ENCODE results near the gene UBA3. TPM values are rescaled to one million over a fixed set of nuclear protein-coding genes. Genes with fewer than 3 reads are reported as not detected.

UBA3 gene
- total RNA-seq, 2 donors from 2014 or later: 74.6 to 76.6 TPM

GRCh38 chr3:69126999-69127398 is 46.8 kb upstream of the UBA3 start:
- no peaks in the 10 kb centered on the region for H3K36me3 ChIP-seq (ENCODE audit: control insufficient read depth, insufficient read depth, low read length)
- no peak overlapping the region for H3K4me3 Mint-ChIP-seq
- H3K9me3 Mint-ChIP-seq: no peaks in the 10 kb centered on the region
- H3K4me1 ChIP-seq (ENCODE audit: control insufficient read depth, insufficient read depth, low read length): no peaks in the 10 kb centered on the region
- no peaks in the 10 kb centered on the region for H3K27me3 Mint-ChIP-seq (ENCODE audit: insufficient read depth)
- no peak overlapping the region for H3K27ac Mint-ChIP-seq
- DNase-seq: no peak
- no peaks in the 10 kb centered on the region for H3K36me3 Mint-ChIP-seq (ENCODE audit: low read depth)
- no peak for TF ChIP-seq CTCF (conservative IDR thresholded peaks at IDR 0.05)
- no peak overlapping the region for H3K27ac ChIP-seq (ENCODE audit: low read depth, low read length)
- H3K9me3 ChIP-seq (ENCODE audit: control insufficient read depth, low read length): no peaks in the 10 kb centered on the region
- H3K4me1 Mint-ChIP-seq: no peaks in the 10 kb centered on the region
- H3K4me3 ChIP-seq (ENCODE audit: low read length): no peak overlapping the region
- 90 to 97% methylated on average over 2 of the region's 2 CpGs for WGBS, 2 experiments (ENCODE audit: insufficient coverage in 1 of 2, insufficient read length in 1 of 2)
- H3K27me3 ChIP-seq (ENCODE audit: control insufficient read depth, insufficient read depth, low read length, poor library complexity, severe bottlenecking): no peaks in the 10 kb centered on the region
- H3K9ac ChIP-seq (ENCODE audit: extremely low read depth, low read length, poor library complexity, severe bottlenecking): no peak overlapping the region

GRCh38 chr3:69126216-69126615 is 46.1 kb upstream of the UBA3 start:
- Mint-ChIP-seq H3K4me1 (no peaks in the 10 kb centered on the region), H3K36me3 (ENCODE audit: low read depth) (no peaks in the 10 kb centered on the region), H3K27ac (no peak overlapping the region), H3K27me3 (ENCODE audit: insufficient read depth) (no peaks in the 10 kb centered on the region), H3K9me3 (no peaks in the 10 kb centered on the region), H3K4me3 (no peak overlapping the region)
- Histone ChIP-seq H3K4me1 (ENCODE audit: control insufficient read depth, insufficient read depth, low read length) (no peaks in the 10 kb centered on the region), H3K27me3 (ENCODE audit: control insufficient read depth, insufficient read depth, low read length, poor library complexity, severe bottlenecking) (no peaks in the 10 kb centered on the region), H3K9ac (ENCODE audit: extremely low read depth, low read length, poor library complexity, severe bottlenecking) (no peak overlapping the region), H3K27ac (ENCODE audit: low read depth, low read length) (no peak overlapping the region), H3K36me3 (ENCODE audit: control insufficient read depth, insufficient read depth, low read length) (no peaks in the 10 kb centered on the region), H3K4me3 (ENCODE audit: low read length) (no peak overlapping the region), H3K9me3 (ENCODE audit: control insufficient read depth, low read length) (no peaks in the 10 kb centered on the region)
- DNase-seq: no peak
- no peak for TF ChIP-seq CTCF (conservative IDR thresholded peaks at IDR 0.05)
- 80 to 91% methylated on average over 1 to 3 of the region's 3 CpGs for WGBS, 2 experiments (ENCODE audit: insufficient coverage in 1 of 2, insufficient read length in 1 of 2)

- H3K9ac ChIP-seq (ENCODE audit: extremely low read depth, low read length, poor library complexity, severe bottlenecking): no peak within 1 kb of the TSS
- no peak within 1 kb of the TSS for H3K4me3 ChIP-seq (ENCODE audit: low read length)
- Mint-ChIP-seq H3K36me3 (ENCODE audit: low read depth) (no peaks in the 10 kb centered on the region), H3K27me3 (ENCODE audit: insufficient read depth) (no peaks in the 10 kb centered on the region), H3K4me3 (no peak within 1 kb of the TSS), H3K9me3 (no peaks in the 10 kb centered on the region), H3K4me1 (no peaks in the 10 kb centered on the region), H3K27ac (no peak within 1 kb of the TSS)
- no peak for TF ChIP-seq CTCF (conservative IDR thresholded peaks at IDR 0.05)
- H3K27me3 ChIP-seq (ENCODE audit: control insufficient read depth, insufficient read depth, low read length, poor library complexity, severe bottlenecking): no peaks in the 10 kb centered on the region
- no peak for DNase-seq
- H3K4me1 ChIP-seq (ENCODE audit: control insufficient read depth, insufficient read depth, low read length): no peaks in the 10 kb centered on the region
- H3K27ac ChIP-seq (ENCODE audit: low read depth, low read length): no peak within 1 kb of the TSS
- no peaks in the 10 kb centered on the region for H3K36me3 ChIP-seq (ENCODE audit: control insufficient read depth, insufficient read depth, low read length)
- no peaks in the 10 kb centered on the region for H3K9me3 ChIP-seq (ENCODE audit: control insufficient read depth, low read length)
- 83 to 94% methylated on average over 2 to 3 of the region's 3 CpGs for WGBS, 2 experiments (ENCODE audit: insufficient coverage in 1 of 2, insufficient read length in 1 of 2)
Measured at GRCh38 chr3:69122403-69122802, 42.2 kb upstream of the UBA3 start, which contains the start of gene LMOD3. TSS of gene LMOD3 (minus strand) at chr3:69122595. CDS start at chr3:69122386, 209 bp downstream.

Measured in endodermal cell (in vitro differentiated cells).